ENCODE measurements around the gene SYDE2. TPM values are rescaled to one million over a fixed set of nuclear protein-coding genes. Genes with fewer than 3 reads are reported as not detected.
A peak's percentile ranks its signal among the peaks of the same experiment; 100 is the strongest.

SYDE2 gene
- total and polyA plus RNA-seq, 2 experiments from 2014 or later, result 5.8 to 20.1 TPM

- Histone ChIP-seq H3K4me2 (no peak overlapping the region), H3K9me2 (ENCODE audit: insufficient read depth) (no peaks in the 10 kb centered on the region), H3K27ac (ENCODE audit: low read depth) (no peak overlapping the region), H4K20me1 (replicated peaks; ENCODE audit: insufficient read depth) (no peaks in the 10 kb centered on the region), H3K4me3 (no peak overlapping the region), H3F3A (replicated peaks; ENCODE audit: low read depth) (no peaks in the 10 kb centered on the region), H3K79me2 (replicated peaks; ENCODE audit: insufficient read depth) (no peaks in the 10 kb centered on the region), H3K4me1 (ENCODE audit: insufficient read depth) (no peaks in the 10 kb centered on the region; the same call in 1 of the 2 replicates), H3K27me3 (ENCODE audit: insufficient read depth) (no peaks in the 10 kb centered on the region), H2AFZ (peak overlapping the region; percentile 24; the same call in 1 of the 2 replicates), H3K36me3 (ENCODE audit: insufficient read depth) (no peaks in the 10 kb centered on the region)
- TF ChIP-seq ZNF114 (CRISPR knock-in tag; IDR thresholded peaks at IDR 0.05) (no peak), CTCF (conservative IDR thresholded peaks at IDR 0.05; ENCODE audit: low read depth in 2 of 2) (no peak)
- Mint-ChIP-seq H3K4me3 (no peak overlapping the region), H3K27me3 (ENCODE audit: insufficient read depth, low read depth, poor library complexity) (peaks cover 3% of the 10 kb centered on the region), H3K4me1 (no peaks in the 10 kb centered on the region; the same call in 2 of the 3 replicates), H3K27ac (no peak overlapping the region), H3K9me3 (no peaks in the 10 kb centered on the region), H3K36me3 (ENCODE audit: low read depth) (no peaks in the 10 kb centered on the region)
- no peak for ATAC-seq
- no peak for DNase-seq (ENCODE audit: low spot score)
Measured at GRCh38 chr1:85137660-85138059, 63.2 kb downstream of the SYDE2 start.

- Histone ChIP-seq H3K27ac (ENCODE audit: low read depth) (no peak overlapping the region), H2AFZ (no peak overlapping the region), H3K9me2 (ENCODE audit: insufficient read depth) (no peaks in the 10 kb centered on the region), H3K79me2 (replicated peaks; ENCODE audit: insufficient read depth) (no peaks in the 10 kb centered on the region), H3K36me3 (ENCODE audit: insufficient read depth) (no peaks in the 10 kb centered on the region), H3K27me3 (ENCODE audit: insufficient read depth) (no peaks in the 10 kb centered on the region), H3K4me3 (no peak overlapping the region), H3F3A (replicated peaks; ENCODE audit: low read depth) (no peaks in the 10 kb centered on the region), H3K4me2 (no peak overlapping the region), H4K20me1 (replicated peaks; ENCODE audit: insufficient read depth) (no peaks in the 10 kb centered on the region), H3K4me1 (ENCODE audit: insufficient read depth) (peaks cover 11% of the 10 kb centered on the region)
- DNase-seq (ENCODE audit: low spot score) (no peak), ATAC-seq (no peak)
- no peak for TF ChIP-seq CTCF (conservative IDR thresholded peaks at IDR 0.05; ENCODE audit: low read depth in 2 of 2)
- TF ChIP-seq NANOG (IDR thresholded peaks at IDR 0.05; ENCODE audit: borderline replicate concordance), result no peak
- TF ChIP-seq JUNB (IDR thresholded peaks at IDR 0.05; ENCODE audit: unreplicated experiment), result no peak
- TF ChIP-seq EZH2 (IDR thresholded peaks at IDR 0.05; ENCODE audit: low read depth, unreplicated experiment), result no peak
- TF ChIP-seq, protein P1, sequence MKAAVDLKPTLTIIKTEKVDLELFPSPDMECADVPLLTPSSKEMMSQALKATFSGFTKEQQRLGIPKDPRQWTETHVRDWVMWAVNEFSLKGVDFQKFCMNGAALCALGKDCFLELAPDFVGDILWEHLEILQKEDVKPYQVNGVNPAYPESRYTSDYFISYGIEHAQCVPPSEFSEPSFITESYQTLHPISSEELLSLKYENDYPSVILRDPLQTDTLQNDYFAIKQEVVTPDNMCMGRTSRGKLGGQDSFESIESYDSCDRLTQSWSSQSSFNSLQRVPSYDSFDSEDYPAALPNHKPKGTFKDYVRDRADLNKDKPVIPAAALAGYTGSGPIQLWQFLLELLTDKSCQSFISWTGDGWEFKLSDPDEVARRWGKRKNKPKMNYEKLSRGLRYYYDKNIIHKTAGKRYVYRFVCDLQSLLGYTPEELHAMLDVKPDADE (IDR thresholded peaks at IDR 0.05), result no peak
- no peak for TF ChIP-seq POLR2AphosphoS5 (IDR thresholded peaks at IDR 0.05; ENCODE audit: low read depth)
- TF ChIP-seq STAT1 (IDR thresholded peaks at IDR 0.05; ENCODE audit: unreplicated experiment), result no peak
- Mint-ChIP-seq H3K9me3 (no peaks in the 10 kb centered on the region), H3K27ac (no peak overlapping the region), H3K36me3 (ENCODE audit: low read depth) (no peaks in the 10 kb centered on the region), H3K4me3 (no peak overlapping the region), H3K27me3 (ENCODE audit: insufficient read depth, low read depth, poor library complexity) (peaks cover 3% of the 10 kb centered on the region), H3K4me1 (no peaks in the 10 kb centered on the region; the same call in 2 of the 3 replicates)
Measured at GRCh38 chr1:85135392-85135798, 65.4 kb downstream of the SYDE2 start.

All from GM23338 (cell line).